Ishikawa (cell line): ENCODE measurements around the gene TCHP.

Experiments used
- CEBPB ChIP-seq: IDR thresholded peaks from 2 replicates; pipeline ENCODE4 v1.6.1; 2012
- CREB1 ChIP-seq: IDR thresholded peaks from 2 replicates; pipeline ENCODE4 v1.6.1; 2012; ENCODE audit warnings: low read depth
- EGR1 ChIP-seq: IDR thresholded peaks from 2 replicates; pipeline ENCODE4 v1.6.1; 2012
- EP300 ChIP-seq: IDR thresholded peaks from 2 replicates; pipeline ENCODE4 v1.6.1; 2012; ENCODE audit warnings: borderline replicate concordance
- FOXM1 ChIP-seq: IDR thresholded peaks from 2 replicates; pipeline ENCODE4 v1.6.1; 2012; ENCODE audit warnings: low read depth, borderline replicate concordance
- NFIC ChIP-seq: IDR thresholded peaks from 2 replicates; pipeline ENCODE4 v1.6.1; 2012
- RAD21 ChIP-seq: IDR thresholded peaks from 2 replicates; pipeline ENCODE4 v1.6.1; 2012; ENCODE audit warnings: low read depth
- TAF1 ChIP-seq: IDR thresholded peaks from 2 replicates; pipeline ENCODE4 v1.6.1; 2012; ENCODE audit warnings: low read depth, mild to moderate bottlenecking
- TCF12 ChIP-seq: IDR thresholded peaks from 2 replicates; pipeline ENCODE4 v1.6.1; 2012; ENCODE audit warnings: low read depth
- TEAD4 ChIP-seq: IDR thresholded peaks from 2 replicates; pipeline ENCODE4 v1.6.1; 2012
- YY1 ChIP-seq: IDR thresholded peaks from 2 replicates; pipeline ENCODE4 v1.6.1; 2012; ENCODE audit warnings: low read depth
- ZBTB7A ChIP-seq: IDR thresholded peaks from 2 replicates; pipeline ENCODE4 v1.6.1; 2012; ENCODE audit warnings: low read depth
- TF ChIP-seq, protein P1 (sequence below): IDR thresholded peaks from 2 replicates; pipeline ENCODE4 v1.6.1; 2012
- TF ChIP-seq, protein P2 (sequence below): IDR thresholded peaks from 2 replicates; pipeline ENCODE4 v1.6.1; 2012
- TF ChIP-seq, protein P3 (sequence below): IDR thresholded peaks from 2 replicates; pipeline ENCODE4 v1.6.1; 2012; ENCODE audit warnings: low read depth, mild to moderate bottlenecking

The TCHP gene

DNA sequence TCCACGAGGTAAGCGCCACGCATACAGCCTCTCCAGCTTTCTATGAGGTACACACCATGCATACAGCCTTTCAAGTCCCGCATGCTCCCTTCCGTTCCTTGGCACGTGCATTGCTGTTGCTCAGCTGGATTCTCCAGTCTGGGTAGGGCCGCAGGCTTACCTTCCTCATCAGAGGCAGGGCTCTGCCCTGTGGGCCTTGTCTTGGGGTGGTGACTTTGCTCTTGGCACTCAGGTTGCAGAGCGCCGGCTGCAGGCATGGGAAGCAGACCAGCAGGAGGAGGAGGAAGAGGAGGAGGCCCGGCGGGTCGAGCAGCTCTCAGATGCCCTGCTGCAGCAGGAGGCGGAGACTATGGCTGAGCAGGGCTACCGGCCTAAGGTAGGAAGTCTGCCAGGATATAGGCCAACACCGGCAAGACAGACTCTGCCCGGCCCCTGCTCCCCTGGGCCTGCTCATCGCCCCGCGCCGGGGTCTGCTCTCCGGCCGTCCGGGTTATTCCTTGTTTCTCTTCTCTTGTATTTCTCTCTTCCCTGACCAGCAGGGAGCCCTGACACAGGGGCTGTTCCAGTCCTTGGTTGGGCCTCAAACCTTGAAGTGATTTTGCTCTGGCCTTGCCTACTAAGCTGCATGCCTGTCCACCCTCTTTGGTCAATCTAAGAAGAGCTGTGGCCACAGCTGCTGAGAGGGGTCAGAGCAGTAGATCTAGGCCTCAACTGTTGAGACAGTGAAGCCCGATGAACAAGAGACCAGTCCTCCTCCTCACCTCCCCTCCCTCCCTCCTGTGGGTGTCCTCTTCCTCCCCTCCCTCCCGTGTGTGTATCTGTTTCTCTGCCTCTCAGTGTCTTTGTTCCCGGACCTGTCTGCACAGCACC lies 15.3 kb downstream of the TCHP start:
- no peak for TF ChIP-seq TEAD4
- TF ChIP-seq, protein P1, sequence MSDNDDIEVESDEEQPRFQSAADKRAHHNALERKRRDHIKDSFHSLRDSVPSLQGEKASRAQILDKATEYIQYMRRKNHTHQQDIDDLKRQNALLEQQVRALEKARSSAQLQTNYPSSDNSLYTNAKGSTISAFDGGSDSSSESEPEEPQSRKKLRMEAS, result 0 out of 2 replicates have a peak, but pooled peaks have one; percentile 24

DNA sequence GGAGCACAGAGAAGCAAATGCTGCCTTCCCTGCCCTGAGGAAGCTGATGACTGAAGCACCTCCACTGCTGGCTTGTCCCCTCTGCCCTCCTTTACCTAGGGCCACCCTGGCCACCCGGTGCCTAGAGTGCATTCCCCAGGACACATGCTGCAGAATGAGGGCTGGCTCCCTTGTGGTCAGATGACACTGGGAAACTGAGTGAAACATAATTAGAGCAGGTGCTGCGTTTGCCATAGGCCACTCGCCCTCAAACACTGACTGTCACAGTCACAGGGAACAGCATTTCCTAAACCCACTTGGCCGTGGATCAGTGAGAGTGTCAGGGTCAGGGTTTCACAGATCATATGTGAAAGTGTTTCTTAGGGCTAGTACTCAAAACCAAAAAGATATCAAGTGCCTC lies 16.0 kb downstream of the TCHP start:
- TF ChIP-seq RAD21 (no peak), YY1 (no peak), TAF1 (no peak), FOXM1 (no peak), NFIC (no peak), TEAD4 (no peak), CREB1 (no peak), EGR1 (no peak), ZBTB7A (no peak), TCF12 (no peak)
- TF ChIP-seq, protein P2, sequence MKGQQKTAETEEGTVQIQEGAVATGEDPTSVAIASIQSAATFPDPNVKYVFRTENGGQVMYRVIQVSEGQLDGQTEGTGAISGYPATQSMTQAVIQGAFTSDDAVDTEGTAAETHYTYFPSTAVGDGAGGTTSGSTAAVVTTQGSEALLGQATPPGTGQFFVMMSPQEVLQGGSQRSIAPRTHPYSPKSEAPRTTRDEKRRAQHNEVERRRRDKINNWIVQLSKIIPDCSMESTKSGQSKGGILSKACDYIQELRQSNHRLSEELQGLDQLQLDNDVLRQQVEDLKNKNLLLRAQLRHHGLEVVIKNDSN, result no peak
- TF ChIP-seq, protein P3, sequence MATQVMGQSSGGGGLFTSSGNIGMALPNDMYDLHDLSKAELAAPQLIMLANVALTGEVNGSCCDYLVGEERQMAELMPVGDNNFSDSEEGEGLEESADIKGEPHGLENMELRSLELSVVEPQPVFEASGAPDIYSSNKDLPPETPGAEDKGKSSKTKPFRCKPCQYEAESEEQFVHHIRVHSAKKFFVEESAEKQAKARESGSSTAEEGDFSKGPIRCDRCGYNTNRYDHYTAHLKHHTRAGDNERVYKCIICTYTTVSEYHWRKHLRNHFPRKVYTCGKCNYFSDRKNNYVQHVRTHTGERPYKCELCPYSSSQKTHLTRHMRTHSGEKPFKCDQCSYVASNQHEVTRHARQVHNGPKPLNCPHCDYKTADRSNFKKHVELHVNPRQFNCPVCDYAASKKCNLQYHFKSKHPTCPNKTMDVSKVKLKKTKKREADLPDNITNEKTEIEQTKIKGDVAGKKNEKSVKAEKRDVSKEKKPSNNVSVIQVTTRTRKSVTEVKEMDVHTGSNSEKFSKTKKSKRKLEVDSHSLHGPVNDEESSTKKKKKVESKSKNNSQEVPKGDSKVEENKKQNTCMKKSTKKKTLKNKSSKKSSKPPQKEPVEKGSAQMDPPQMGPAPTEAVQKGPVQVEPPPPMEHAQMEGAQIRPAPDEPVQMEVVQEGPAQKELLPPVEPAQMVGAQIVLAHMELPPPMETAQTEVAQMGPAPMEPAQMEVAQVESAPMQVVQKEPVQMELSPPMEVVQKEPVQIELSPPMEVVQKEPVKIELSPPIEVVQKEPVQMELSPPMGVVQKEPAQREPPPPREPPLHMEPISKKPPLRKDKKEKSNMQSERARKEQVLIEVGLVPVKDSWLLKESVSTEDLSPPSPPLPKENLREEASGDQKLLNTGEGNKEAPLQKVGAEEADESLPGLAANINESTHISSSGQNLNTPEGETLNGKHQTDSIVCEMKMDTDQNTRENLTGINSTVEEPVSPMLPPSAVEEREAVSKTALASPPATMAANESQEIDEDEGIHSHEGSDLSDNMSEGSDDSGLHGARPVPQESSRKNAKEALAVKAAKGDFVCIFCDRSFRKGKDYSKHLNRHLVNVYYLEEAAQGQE, result no peak

DNA sequence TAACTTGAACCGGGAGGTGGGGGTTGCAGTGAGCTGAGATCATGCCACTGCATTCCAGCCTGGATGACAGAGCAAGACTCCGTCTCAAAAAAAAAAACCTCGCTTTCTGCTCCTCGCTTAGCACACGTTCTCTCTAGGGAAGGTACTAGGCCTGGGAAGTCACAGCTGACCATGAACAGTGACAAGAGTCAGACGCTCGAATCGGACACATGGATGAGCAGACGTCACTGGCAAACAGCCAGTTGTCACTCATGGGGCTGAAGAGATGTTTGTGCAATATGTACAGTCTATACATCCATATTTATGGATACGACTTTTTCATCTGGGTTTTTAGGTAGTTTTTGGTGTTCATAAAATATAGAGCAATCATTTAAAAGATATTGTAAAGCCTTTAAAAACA lies 19.4 kb downstream of the TCHP start:
- no peak for TF ChIP-seq FOXM1

DNA sequence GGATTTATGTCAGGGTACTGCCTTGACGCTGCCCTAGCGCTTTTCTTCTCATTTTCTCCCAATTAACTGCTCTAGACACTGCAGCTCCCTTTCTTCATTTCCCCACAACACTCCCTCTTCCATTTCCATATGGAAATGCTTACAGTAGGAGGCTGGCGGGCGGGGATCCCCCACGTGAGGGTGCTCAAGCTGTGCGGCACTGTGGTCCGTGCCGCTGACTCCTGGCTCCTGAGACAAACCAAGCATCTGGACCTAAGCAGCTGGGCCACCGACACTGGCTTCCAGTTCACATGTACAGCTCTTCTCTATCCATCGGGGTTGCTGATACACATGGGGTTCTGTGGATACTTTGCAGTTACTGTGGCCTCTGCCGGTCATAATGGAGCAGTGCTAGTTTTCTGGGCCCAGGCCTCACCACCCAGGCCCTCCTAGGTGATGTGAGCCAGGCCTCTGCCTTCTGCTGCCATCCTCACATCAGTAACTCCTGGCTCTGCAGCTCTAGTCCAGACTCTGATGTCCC lies 20.2 kb downstream of the TCHP start:
- TF ChIP-seq EP300 (no peak), NFIC (no peak), TCF12 (no peak)
- TF ChIP-seq, protein P3, result no peak
- TF ChIP-seq, protein P2, result no peak

DNA sequence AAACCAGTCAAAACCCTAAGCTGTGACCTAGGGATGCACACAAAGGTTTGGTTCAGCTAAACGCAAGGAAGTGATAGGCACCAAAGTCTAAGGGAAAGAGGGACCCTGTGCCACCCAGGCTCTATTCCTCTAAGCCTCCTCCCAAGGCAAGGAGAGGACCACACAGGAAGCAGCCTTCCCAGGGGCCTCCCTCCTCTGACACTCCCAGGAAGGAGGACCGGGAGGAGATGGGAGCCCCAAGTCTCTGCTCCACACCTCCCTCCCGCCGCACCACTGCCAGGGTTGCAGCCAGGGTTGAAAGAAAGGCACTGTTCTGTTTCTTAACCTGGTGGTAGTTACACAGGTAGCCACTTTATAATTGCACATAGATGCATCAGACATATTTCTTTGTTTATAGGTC lies 21.9 kb downstream of the TCHP start:
- TF ChIP-seq CEBPB (no peak), YY1 (no peak), FOXM1 (no peak), EP300 (no peak), TAF1 (no peak), TEAD4 (no peak), ZBTB7A (no peak)
- TF ChIP-seq, protein P2, result no peak
- TF ChIP-seq, protein P3, result no peak
- TF ChIP-seq, protein P1, result no peak
